GM12801 (cell line): ENCODE measurements around the gene SYT10.

Experiments
- CTCF ChIP-seq: IDR thresholded peaks from one replicate; pipeline ENCODE4 v1.5.1; 2011; ENCODE audit warnings: control low read depth; ENCODE audit not compliant: insufficient read length; ENCODE audit errors: extremely low read depth

The SYT10 gene

GRCh38 chr12:33349791-33350190, 89.8 kb downstream of the SYT10 start:
- TF ChIP-seq CTCF, result no peak

GRCh38 chr12:33330940-33331339, 108.7 kb downstream of the SYT10 start:
- TF ChIP-seq CTCF, result no peak
